Activated T-cell treated with anti-CD3 and anti-CD28 coated beads, Interleukin-2, amount 50 U/mL, for 4 hours (primary cell): ENCODE data around the gene BET1. TPM values are rescaled to one million over a fixed set of nuclear protein-coding genes. Genes with fewer than 3 reads are reported as not detected.

Experiments used
- ATAC-seq, 2 donors: fragments of 200-7000 bp; cut with Tn5 transposase; one replicate each; pipeline ENCODE4 v1.10.0; 2021
- DNase-seq: peaks from one replicate; pipeline ENCODE4 v3.0.0-alpha.2; 2020
- H3K27me3 Mint-ChIP-seq: one replicate; pipeline ENCODE4 v1.8.0; 2021; ENCODE audit warnings: low read depth, mixed read lengths
- H3K36me3 Mint-ChIP-seq: one replicate; pipeline ENCODE4 v1.8.0; 2022; ENCODE audit warnings: mixed read lengths; ENCODE audit not compliant: insufficient read depth
- H3K4me1 Mint-ChIP-seq: one replicate; pipeline ENCODE4 v1.8.0; 2021; ENCODE audit warnings: low read depth, mixed read lengths
- H3K4me3 Mint-ChIP-seq: one replicate; pipeline ENCODE4 v1.8.0; 2021; ENCODE audit warnings: mild to moderate bottlenecking, moderate library complexity, mixed read lengths
- H3K9me3 Mint-ChIP-seq: one replicate; pipeline ENCODE4 v1.8.0; 2021; ENCODE audit warnings: mixed read lengths
- total RNA-seq, 3 donors: library from RNA; stranded (reverse); gene quantifications; one replicate each; pipeline ENCODE4 v1.2.1, GENCODE V29; 2021

BET1 gene
- total RNA-seq, 3 donors from 2014 or later = 18.0 to 19.9 (median 18.5) TPM

DNA sequence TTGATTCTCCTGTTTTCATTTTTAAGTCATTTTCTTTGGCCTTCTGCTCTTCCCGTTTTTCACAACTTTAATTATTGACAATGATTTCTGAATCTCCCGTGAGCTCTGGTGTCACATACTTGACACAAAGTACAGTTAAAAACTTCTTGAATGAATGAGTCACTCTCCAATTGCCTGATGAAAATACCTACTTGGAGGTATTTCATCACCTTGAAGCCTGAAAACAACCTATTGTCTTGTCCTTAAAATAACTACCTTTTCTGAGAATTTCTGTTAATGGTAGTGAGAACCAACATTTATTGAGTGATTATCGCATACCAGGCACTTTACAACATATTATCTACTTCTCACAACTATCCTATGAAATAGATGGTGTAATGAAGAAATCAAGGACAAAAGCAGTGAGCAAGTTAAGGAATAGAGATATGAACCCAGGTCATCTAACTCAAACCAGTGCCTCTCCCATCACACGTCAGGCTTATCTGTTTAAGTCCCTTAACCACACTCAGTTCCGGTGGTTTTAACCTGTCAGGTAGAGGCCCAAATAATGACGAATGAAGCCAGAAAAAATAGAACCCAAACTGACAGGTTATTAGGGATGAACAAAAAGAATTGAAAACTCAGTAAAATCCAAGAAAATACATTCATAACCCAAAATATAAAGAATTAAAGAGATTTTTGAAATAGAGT, 11.6 kb downstream of the BET1 start:
- Mint-ChIP-seq H3K36me3 (peaks cover 14% of the 10 kb centered on the region), H3K4me3 (no peak overlapping the region), H3K4me1 (peaks cover 3% of the 10 kb centered on the region), H3K9me3 (no peaks in the 10 kb centered on the region), H3K27me3 (no peaks in the 10 kb centered on the region)
- ATAC-seq (no peak), DNase-seq (no peak)

DNA sequence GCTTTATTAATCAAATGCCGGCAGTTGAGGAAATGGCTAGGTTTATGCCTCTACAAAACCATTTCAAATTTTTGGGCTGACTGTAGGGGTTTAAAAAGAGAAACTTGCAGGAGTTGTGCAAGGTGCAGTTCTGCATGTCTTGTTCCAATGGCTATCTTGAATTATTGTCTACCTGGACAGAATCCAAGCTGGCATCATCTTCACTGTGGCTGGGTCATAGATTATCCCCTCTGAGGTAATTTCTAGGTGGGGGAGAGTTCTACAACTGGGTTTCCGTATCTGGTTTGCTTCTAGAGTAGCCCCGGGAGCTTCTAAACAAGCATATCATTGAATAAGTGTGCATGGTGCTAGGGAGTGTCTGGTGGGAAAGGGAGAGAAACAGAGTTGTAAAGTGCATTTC, 16.9 kb downstream of the BET1 start:
- DNase-seq = no peak
- Mint-ChIP-seq H3K27me3 (no peaks in the 10 kb centered on the region), H3K4me1 (peaks cover under 1% of the 10 kb centered on the region), H3K36me3 (peaks cover 8% of the 10 kb centered on the region), H3K9me3 (no peaks in the 10 kb centered on the region), H3K4me3 (no peak overlapping the region)
- no peak for ATAC-seq

DNA sequence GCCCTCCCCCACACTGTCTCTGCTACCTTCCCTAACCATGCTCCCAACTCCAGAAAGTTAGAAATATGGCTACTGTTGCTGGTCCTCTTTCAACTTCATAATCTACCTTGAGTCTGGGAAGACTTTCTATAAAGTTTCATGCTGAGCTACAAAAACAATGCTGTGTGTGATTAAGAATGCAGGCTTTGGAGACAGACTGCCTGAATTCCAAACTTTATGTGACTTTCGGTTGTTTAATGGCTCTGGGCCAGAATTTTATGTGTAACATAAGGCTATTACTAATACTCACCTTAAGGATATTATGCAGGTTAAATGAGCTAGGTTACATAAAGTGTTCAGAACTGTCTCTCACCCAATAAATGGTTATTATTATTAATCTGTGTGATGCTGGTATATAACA, 19.1 kb downstream of the BET1 start:
- Mint-ChIP-seq H3K27me3 (no peaks in the 10 kb centered on the region), H3K9me3 (no peaks in the 10 kb centered on the region), H3K4me3 (no peak overlapping the region), H3K36me3 (peaks cover 8% of the 10 kb centered on the region), H3K4me1 (no peaks in the 10 kb centered on the region)
- ATAC-seq = no peak
- DNase-seq = no peak

DNA sequence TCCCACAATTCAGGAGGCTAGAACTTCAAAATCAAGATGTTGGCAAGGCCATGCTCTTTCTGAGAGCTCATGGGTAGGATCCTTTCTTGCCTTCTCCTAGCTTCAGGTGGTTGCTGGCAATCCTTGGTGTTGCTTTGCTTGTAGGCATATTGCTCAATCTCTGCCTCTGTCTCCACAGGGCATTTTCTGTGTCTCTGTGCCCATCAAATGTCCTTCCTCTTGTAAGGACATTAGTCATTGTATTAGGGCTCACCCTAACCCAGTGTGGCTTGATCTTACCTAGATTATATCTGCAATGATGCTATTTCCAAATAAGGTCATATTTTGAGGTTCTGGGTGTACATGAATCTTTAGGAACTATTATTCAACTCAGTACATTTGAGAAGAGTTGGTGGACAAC, 20.1 kb downstream of the BET1 start:
- no peak for ATAC-seq
- no peak for DNase-seq
- no peak overlapping the region for H3K4me3 Mint-ChIP-seq

DNA sequence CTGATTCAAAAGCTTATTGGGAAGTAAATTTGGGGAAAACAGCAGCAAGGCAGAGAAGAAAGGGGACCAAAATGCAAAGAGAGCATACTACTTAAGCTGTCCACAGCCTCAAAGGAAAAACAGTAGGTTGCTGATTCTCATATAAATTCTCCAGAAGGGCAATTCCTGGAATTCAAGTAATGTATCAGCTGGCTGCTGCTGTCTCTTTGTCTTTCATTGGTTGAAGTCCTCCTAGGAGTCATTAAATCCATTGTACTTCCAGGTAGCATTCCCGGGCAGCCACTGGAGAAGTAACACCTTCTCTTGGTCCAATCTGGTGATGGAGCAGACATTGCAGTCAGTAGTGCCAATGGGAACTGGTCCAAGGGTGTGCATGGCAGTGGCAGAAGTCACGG, 22.7 kb downstream of the BET1 start:
- no peaks in the 10 kb centered on the region for H3K4me1 Mint-ChIP-seq
- H3K27me3 Mint-ChIP-seq = no peaks in the 10 kb centered on the region
- ATAC-seq = no peak
- H3K4me3 Mint-ChIP-seq = no peak overlapping the region
- DNase-seq = no peak
- no peaks in the 10 kb centered on the region for H3K9me3 Mint-ChIP-seq
- peaks cover 2% of the 10 kb centered on the region for H3K36me3 Mint-ChIP-seq

More for the DNA sequence above, 20.1 kb downstream of the BET1 start:
- H3K27me3 Mint-ChIP-seq = no peaks in the 10 kb centered on the region
- H3K36me3 Mint-ChIP-seq = peaks cover 8% of the 10 kb centered on the region
- no peaks in the 10 kb centered on the region for H3K9me3 Mint-ChIP-seq
- H3K4me1 Mint-ChIP-seq = no peaks in the 10 kb centered on the region

DNA sequence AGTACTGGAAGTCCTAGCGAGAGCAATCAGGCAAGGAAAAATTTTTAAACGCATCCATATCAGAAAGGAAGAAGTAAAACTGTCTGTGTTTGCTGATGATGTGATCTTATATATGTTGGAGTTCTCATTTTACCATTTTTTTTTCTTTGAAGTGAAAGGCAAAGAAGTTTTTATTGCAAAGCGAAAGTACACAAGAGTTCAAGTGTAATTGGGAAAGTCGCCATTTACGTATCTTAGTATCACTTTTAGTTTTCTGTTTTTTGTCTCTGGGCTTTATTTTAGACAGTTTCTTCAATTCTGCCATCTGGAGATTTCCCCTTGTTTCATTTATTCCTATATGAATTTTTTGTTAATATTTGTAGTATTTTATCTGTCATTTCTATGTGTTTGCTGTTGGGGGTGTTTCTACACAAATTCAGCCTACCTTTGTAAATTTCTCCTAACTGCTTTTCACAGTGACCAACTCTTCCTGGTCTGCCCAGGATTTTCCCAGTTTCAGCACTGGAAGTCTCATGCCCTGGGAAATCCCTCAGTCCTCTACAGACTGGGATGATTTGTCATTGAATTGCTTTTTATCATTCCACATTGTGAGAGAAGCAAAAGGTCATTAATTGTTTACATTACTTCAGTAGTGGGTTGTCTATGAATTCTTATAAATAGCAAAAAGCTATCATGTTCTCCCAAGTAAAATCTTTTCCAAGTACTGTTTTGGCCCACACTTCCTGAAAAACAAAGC, 23.2 kb downstream of the BET1 start:
- no peak overlapping the region for H3K4me3 Mint-ChIP-seq
- no peaks in the 10 kb centered on the region for H3K4me1 Mint-ChIP-seq
- peaks cover 2% of the 10 kb centered on the region for H3K36me3 Mint-ChIP-seq
- H3K9me3 Mint-ChIP-seq = no peaks in the 10 kb centered on the region
- H3K27me3 Mint-ChIP-seq = no peaks in the 10 kb centered on the region
- DNase-seq = no peak
- no peak for ATAC-seq

DNA sequence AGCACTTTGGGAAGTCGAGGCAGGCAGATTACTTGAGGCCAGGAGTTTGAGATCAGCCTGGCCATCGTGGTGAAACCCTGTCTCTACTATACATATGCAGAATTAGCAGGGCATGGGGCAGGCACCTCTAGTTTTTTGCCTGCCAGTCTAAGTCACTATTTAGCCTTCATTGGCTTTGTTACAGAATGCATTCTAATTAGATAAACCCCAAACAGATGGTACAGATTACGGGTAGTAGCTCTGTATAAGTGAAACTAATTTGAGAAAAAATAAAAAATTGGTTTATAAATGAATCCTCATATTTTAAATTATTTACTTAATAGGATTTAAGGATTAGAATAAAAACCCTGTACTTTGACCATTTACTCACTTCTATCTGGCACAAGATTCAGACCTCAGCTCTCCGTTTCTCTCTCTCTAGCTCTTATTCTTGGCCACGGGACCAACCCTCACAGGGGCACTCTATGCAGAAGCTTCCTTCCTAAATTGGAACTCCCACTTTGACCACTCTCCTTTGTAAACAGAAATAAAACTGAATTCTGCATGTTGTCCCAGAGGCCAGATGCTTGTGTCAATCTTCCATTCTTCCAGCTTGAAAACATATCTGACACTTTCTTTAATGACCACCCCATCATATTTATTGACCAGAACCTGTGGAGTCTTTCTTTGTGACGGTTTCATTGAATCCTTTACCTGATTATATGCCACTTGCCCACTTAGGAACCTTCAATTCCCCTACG, 26.8 kb downstream of the BET1 start:
- no peak overlapping the region for H3K4me3 Mint-ChIP-seq
- peaks cover 6% of the 10 kb centered on the region for H3K36me3 Mint-ChIP-seq
- H3K4me1 Mint-ChIP-seq = no peaks in the 10 kb centered on the region
- no peak for ATAC-seq
- H3K27me3 Mint-ChIP-seq = no peaks in the 10 kb centered on the region
- H3K9me3 Mint-ChIP-seq = no peaks in the 10 kb centered on the region
- DNase-seq = no peak

DNA sequence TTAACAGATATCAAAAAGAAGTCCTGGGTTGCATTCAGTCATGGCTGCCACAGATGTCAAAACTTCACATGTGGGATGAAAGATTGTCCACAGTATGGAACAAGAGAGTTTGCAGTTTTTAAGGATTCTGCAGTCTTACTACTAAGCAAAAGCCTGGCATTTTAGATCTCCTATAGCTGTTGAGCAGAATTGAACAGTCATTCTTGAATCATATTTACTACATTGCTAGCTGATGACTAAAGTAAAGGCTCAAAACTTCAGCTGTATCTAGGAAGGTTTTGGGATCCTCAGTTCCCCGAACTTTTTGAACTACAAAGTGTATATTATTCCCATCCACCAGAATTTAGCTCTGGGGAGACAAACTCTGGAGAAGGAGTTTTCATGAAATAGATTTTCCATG, 31.0 kb downstream of the BET1 start:
- no peak for ATAC-seq
- H3K27me3 Mint-ChIP-seq = no peaks in the 10 kb centered on the region
- H3K4me1 Mint-ChIP-seq = no peaks in the 10 kb centered on the region
- no peak for DNase-seq
- H3K4me3 Mint-ChIP-seq = no peak overlapping the region
- no peaks in the 10 kb centered on the region for H3K9me3 Mint-ChIP-seq
- peaks cover 6% of the 10 kb centered on the region for H3K36me3 Mint-ChIP-seq

DNA sequence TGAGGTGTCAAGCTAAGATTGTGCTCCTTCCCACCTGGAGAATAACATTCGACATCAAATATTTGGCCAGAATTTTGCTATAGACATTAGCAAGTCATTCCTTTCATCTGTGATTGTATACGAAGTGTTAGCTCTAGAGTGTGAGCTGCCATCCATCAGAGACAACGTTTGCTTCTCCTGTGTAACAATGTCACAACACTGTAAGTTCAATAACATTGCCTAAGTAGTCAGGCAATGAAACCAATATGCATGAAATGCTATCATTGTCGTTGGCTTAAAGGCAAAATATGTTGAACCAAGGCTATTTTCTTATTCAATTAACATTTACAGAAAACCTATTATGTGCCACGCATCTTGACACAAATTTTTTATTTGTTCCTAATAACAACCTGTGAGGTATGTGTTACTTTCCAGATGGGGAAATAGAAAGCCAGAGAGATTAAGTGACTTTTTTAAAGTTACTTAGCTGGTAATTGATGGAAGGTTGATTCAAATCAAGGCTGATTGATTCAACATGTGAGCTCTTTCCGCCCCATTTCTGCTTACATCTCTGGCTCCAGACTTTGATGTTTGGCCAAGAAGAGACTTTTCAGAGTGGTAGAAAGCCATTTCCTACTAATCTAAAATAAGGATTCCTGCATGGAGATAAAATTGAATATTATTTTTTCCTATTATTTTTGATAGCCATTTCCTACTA, 32.0 kb downstream of the BET1 start:
- DNase-seq (no peak), ATAC-seq (no peak)
- no peaks in the 10 kb centered on the region for H3K27me3 Mint-ChIP-seq
- peaks cover 6% of the 10 kb centered on the region for H3K36me3 Mint-ChIP-seq
- H3K9me3 Mint-ChIP-seq = no peaks in the 10 kb centered on the region
- H3K4me3 Mint-ChIP-seq = no peak overlapping the region
- H3K4me1 Mint-ChIP-seq = no peaks in the 10 kb centered on the region

DNA sequence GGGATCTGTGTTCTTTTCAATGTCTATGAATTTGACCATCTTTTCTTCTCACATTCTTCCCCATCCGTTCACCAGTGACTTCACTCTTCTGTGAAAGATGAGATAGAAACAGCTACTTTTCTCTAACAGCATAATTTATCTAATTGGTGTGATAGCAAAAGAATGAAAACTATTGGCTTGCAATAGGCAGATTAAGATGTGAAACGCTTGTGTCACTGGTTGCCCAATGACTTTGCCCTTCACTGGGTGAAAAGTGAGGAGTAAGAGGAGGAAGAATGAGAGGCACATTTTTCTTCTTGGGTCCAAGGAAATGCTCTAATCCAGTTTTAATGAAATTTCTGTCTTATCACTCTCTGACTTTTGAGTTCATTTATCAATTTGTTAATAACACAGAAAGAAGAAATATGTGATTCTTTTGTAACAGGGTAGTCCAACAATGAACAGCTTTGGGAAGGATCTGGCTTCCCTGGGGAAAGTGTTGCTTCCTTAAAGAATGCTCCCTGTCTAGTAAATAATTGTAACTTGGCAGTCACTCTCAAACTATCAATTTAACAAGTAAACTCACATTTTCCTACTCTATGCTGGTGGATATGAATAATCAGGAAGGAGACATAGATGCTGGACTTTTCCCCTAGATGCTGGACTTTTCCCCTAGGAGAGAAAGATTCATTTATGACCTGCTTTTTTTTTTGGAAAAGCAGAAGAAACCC, 35.1 kb downstream of the BET1 start:
- Mint-ChIP-seq H3K4me1 (no peaks in the 10 kb centered on the region), H3K9me3 (no peaks in the 10 kb centered on the region), H3K4me3 (no peak overlapping the region), H3K27me3 (no peaks in the 10 kb centered on the region), H3K36me3 (peaks cover 2% of the 10 kb centered on the region)
- DNase-seq (no peak), ATAC-seq (no peak)

DNA sequence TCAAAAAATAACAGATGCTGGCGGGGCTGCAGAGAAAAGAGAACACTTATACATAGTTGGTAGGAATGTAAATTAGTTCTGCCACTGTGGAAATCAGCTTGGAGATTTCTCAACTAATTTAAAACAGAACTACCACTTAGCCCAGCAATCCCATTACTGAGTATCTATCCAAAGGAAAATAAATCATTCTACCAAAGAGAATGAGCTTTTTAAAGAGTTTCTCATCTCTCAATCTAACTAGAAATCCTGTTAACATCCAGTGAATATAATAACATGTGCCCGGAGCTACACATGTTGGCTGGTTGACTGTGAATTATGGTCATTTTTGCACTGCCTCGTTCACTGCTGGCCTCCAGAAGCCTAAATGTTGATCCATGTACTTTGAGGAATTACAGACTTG, 39.3 kb downstream of the BET1 start:
- Mint-ChIP-seq H3K27me3 (no peaks in the 10 kb centered on the region), H3K36me3 (no peaks in the 10 kb centered on the region), H3K9me3 (no peaks in the 10 kb centered on the region), H3K4me3 (no peak overlapping the region), H3K4me1 (no peaks in the 10 kb centered on the region)
- ATAC-seq (no peak), DNase-seq (no peak)

DNA sequence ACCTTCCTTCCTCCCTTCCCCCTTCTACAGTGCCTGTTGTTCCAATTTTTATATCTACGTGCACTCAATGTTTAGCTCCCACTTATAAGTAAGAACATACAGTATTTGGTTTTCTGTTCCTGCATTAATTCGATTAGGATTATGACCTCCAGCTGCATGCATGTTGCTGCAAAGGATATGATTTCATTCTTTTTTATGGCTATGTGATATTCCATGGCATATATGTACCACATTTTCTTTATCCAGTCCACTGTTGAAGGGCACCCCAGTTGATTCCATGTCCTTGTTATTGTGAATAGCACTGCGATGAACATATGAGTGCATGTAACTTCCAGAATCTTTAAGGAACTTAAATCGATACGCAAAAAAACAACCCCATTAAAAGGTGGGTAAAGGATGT, 39.9 kb downstream of the BET1 start:
- Mint-ChIP-seq H3K4me1 (no peaks in the 10 kb centered on the region), H3K4me3 (no peak overlapping the region), H3K27me3 (no peaks in the 10 kb centered on the region), H3K9me3 (no peaks in the 10 kb centered on the region), H3K36me3 (no peaks in the 10 kb centered on the region)
- no peak for DNase-seq
- no peak for ATAC-seq

DNA sequence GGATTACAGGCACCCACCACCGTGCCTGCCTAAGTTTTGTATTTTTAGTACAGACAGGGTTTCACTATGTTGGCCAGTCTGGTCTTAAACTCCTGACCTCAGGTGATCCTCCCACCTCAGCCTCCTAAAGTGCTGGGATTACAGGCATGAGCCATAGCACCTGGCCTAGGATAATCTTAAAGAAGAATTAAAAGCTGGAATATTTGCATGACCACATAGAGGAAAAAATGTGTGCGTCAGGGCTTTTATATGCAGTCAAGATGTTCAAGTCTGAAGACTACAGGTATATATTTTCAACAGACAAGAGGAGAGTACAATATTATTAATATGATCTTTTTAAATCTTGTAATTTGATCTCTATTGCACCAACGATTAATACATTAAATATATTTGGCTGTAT, 43.2 kb downstream of the BET1 start:
- H3K4me3 Mint-ChIP-seq = no peak overlapping the region
- no peaks in the 10 kb centered on the region for H3K4me1 Mint-ChIP-seq
- ATAC-seq (no peak), DNase-seq (no peak)
- no peaks in the 10 kb centered on the region for H3K27me3 Mint-ChIP-seq
- H3K9me3 Mint-ChIP-seq = no peaks in the 10 kb centered on the region
- H3K36me3 Mint-ChIP-seq = no peaks in the 10 kb centered on the region

DNA sequence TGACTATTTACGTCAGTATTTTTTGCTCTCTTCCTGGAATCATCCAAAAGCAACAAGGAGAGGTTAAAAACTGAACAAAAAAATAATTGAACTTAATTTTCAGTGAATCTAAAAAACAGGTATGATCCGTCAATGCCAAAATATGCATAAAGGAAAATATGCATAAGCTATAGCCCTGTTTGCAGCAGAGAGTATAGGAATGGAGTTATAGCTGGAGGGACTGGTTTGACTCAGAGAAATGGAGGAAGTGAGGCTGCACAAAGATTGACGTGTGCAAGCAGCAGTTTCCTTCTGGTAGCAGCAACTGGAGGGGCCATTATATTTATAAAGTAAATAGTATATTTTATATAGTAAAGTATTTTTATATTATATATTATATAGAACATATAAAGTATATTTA, 45.5 kb downstream of the BET1 start:
- Mint-ChIP-seq H3K4me3 (no peak overlapping the region), H3K4me1 (no peaks in the 10 kb centered on the region), H3K36me3 (no peaks in the 10 kb centered on the region), H3K9me3 (no peaks in the 10 kb centered on the region), H3K27me3 (no peaks in the 10 kb centered on the region)
- DNase-seq (no peak), ATAC-seq (no peak)
